Urinary bladder (tissue), 4 donors: ENCODE measurements around the gene UBQLNL. TPM values are rescaled to one million over a fixed set of nuclear protein-coding genes. Genes with fewer than 3 reads are reported as not detected.

Source experiments
- DNase-seq: peaks from one replicate; pipeline ENCODE4 v3.0.0-alpha.2; 2015; ENCODE audit errors: extremely low spot score
- H3K27ac ChIP-seq: one replicate; pipeline ENCODE4 v1.5.1; 2013; ENCODE audit warnings: low read depth, mild to moderate bottlenecking, moderate library complexity
- H3K36me3 ChIP-seq: one replicate; pipeline ENCODE4 v1.6.1; 2013; ENCODE audit warnings: mild to moderate bottlenecking, moderate library complexity; ENCODE audit not compliant: insufficient read depth
- H3K4me1 ChIP-seq: one replicate; pipeline ENCODE4 v1.6.1; 2013; ENCODE audit warnings: mild to moderate bottlenecking, moderate library complexity; ENCODE audit not compliant: insufficient read depth
- H3K4me3 ChIP-seq: one replicate; pipeline ENCODE4 v1.5.1; 2013; ENCODE audit warnings: low read depth, low read length
- WGBS: extraction: QIAGEN DNeasy Blood & Tissue Kit; methylation state at CpG from one replicate; pipeline ENCODE4 v1.1.7; 2013; 5-methylcytosine and 5-hydroxymethylcytosine counted together
- polyA plus RNA-seq: library from polyadenylated mRNA; stranded (reverse); fragments of 200-250 nt; gene quantifications from one replicate; pipeline ENCODE4 v1.2.3, GENCODE V29; 2013
- total RNA-seq: library from RNA; depleted of rRNA; stranded (reverse); fragments of >200 nt; gene quantifications from one replicate; pipeline ENCODE4 v1.2.3, GENCODE V29; 2014
- donor health status: healthy with polysubstance abuse.
- donor health status: healthy.

Gene UBQLNL
- total RNA-seq (0.85 TPM), polyA plus RNA-seq (0.35 TPM)

- Histone ChIP-seq H3K27ac (no peak within 1 kb of the TSS), H3K4me3 (no peak within 1 kb of the TSS), H3K36me3 (no peaks in the 10 kb centered on the region), H3K4me1 (no peaks in the 10 kb centered on the region)
- DNase-seq: no peak
- 93% methylated on average over 2 of the region's 2 CpGs for WGBS
Measured at GRCh38 chr11:5516599-5516998, at the start of gene UBQLNL. Gene UBQLNL (minus strand): TSS chr11:5516699. CDS start chr11:5516441, 258 bp downstream.

- 76% methylated on average over 1 of the region's 1 CpG for WGBS
- Histone ChIP-seq H3K27ac (no peak overlapping the region), H3K4me1 (no peaks in the 10 kb centered on the region), H3K36me3 (no peaks in the 10 kb centered on the region), H3K4me3 (no peak overlapping the region)
- no peak for DNase-seq
Measured at GRCh38 chr11:5564259-5565019, 47.9 kb upstream of the UBQLNL start.

- no peak overlapping the region for H3K27ac ChIP-seq
- WGBS: 32% methylated on average over 3 of the region's 3 CpGs
- H3K4me3 ChIP-seq: no peak overlapping the region
- no peak for DNase-seq
- H3K4me1 ChIP-seq: no peaks in the 10 kb centered on the region
- H3K36me3 ChIP-seq: no peaks in the 10 kb centered on the region
Measured at GRCh38 chr11:5557751-5558150, 41.3 kb upstream of the UBQLNL start.

- WGBS: 35% methylated on average over 3 of the region's 3 CpGs
- no peaks in the 10 kb centered on the region for H3K4me1 ChIP-seq
- H3K36me3 ChIP-seq: no peaks in the 10 kb centered on the region
- DNase-seq: no peak
- H3K27ac ChIP-seq: no peak overlapping the region
- H3K4me3 ChIP-seq: no peak overlapping the region
Measured at GRCh38 chr11:5556596-5557188, 40.2 kb upstream of the UBQLNL start.

GRCh38 chr11:5553343-5553742, 36.8 kb upstream of the UBQLNL start:
- Histone ChIP-seq H3K36me3 (no peaks in the 10 kb centered on the region), H3K4me3 (no peak overlapping the region)
- DNase-seq: no peak

GRCh38 chr11:5550440-5551095, 34.1 kb upstream of the UBQLNL start:
- Histone ChIP-seq H3K4me1 (no peaks in the 10 kb centered on the region), H3K27ac (no peak overlapping the region), H3K36me3 (no peaks in the 10 kb centered on the region), H3K4me3 (no peak overlapping the region)
- 62% methylated on average over 5 of the region's 5 CpGs for WGBS
- DNase-seq: no peak

More at GRCh38 chr11:5553343-5553742, 36.8 kb upstream of the UBQLNL start:
- Histone ChIP-seq H3K4me1 (no peaks in the 10 kb centered on the region), H3K27ac (no peak overlapping the region)

GRCh38 chr11:5548440-5548839, 31.9 kb upstream of the UBQLNL start, which contains the start of gene OR52H1:
Gene OR52H1 (minus strand): TSS chr11:5548540. CDS start chr11:5545505, 3,035 bp downstream.
- H3K27ac ChIP-seq: no peak within 1 kb of the TSS
- no peaks in the 10 kb centered on the region for H3K4me1 ChIP-seq
- no peak for DNase-seq
- H3K36me3 ChIP-seq: no peaks in the 10 kb centered on the region
- WGBS: 48% methylated on average over 1 of the region's 1 CpG
- H3K4me3 ChIP-seq: no peak within 1 kb of the TSS

GRCh38 chr11:5547982-5548381, 31.5 kb upstream of the UBQLNL start:
- no peak overlapping the region for H3K27ac ChIP-seq
- H3K4me1 ChIP-seq: no peaks in the 10 kb centered on the region
- no peak for DNase-seq
- H3K36me3 ChIP-seq: no peaks in the 10 kb centered on the region
- H3K4me3 ChIP-seq: no peak overlapping the region
- 95% methylated on average over 1 of the region's 1 CpG for WGBS

- H3K4me3 ChIP-seq: no peak overlapping the region
- H3K36me3 ChIP-seq: no peaks in the 10 kb centered on the region
- no peaks in the 10 kb centered on the region for H3K4me1 ChIP-seq
- DNase-seq: no peak
- H3K27ac ChIP-seq: no peak overlapping the region
- 78% methylated on average over 3 of the region's 3 CpGs for WGBS
Measured at GRCh38 chr11:5546457-5546856, 30.0 kb upstream of the UBQLNL start.

GRCh38 chr11:5541427-5541826, 24.9 kb upstream of the UBQLNL start:
- WGBS: 16% methylated on average over 1 of the region's 1 CpG
- Histone ChIP-seq H3K36me3 (no peaks in the 10 kb centered on the region), H3K4me3 (no peak overlapping the region), H3K4me1 (no peaks in the 10 kb centered on the region), H3K27ac (no peak overlapping the region)
- no peak for DNase-seq

- no peak overlapping the region for H3K4me3 ChIP-seq
- DNase-seq: no peak
- H3K36me3 ChIP-seq: no peaks in the 10 kb centered on the region
- no peaks in the 10 kb centered on the region for H3K4me1 ChIP-seq
- H3K27ac ChIP-seq: no peak overlapping the region
Measured at GRCh38 chr11:5536482-5536881, 20.0 kb upstream of the UBQLNL start.

GRCh38 chr11:5534046-5534445, 17.5 kb upstream of the UBQLNL start:
- Histone ChIP-seq H3K36me3 (no peaks in the 10 kb centered on the region), H3K27ac (no peak overlapping the region), H3K4me3 (no peak overlapping the region), H3K4me1 (no peaks in the 10 kb centered on the region)
- no peak for DNase-seq
- 77% methylated on average over 1 of the region's 1 CpG for WGBS

- Histone ChIP-seq H3K36me3 (no peaks in the 10 kb centered on the region), H3K4me3 (no peak overlapping the region), H3K27ac (no peak overlapping the region), H3K4me1 (no peaks in the 10 kb centered on the region)
- no peak for DNase-seq
- WGBS: 64% methylated on average over 2 of the region's 2 CpGs
Measured at GRCh38 chr11:5531053-5531831, 14.7 kb upstream of the UBQLNL start.
